Measurements from ENCODE around the gene LIMK1.

The LIMK1 gene

GRCh38 chr7:74064696-74065095 lies 18.9 kb upstream of the LIMK1 start:
- no peak for TF ChIP-seq CTCF (conservative IDR thresholded peaks at IDR 0.05)
- no peak for TF ChIP-seq ZFX (IDR thresholded peaks at IDR 0.05)
- H3K27ac ChIP-seq, result no peak overlapping the region

GRCh38 chr7:74066626-74067025 lies 17.0 kb upstream of the LIMK1 start:
- TF ChIP-seq ZFX (IDR thresholded peaks at IDR 0.05) (no peak), CTCF (conservative IDR thresholded peaks at IDR 0.05) (no peak)
- no peak overlapping the region for H3K27ac ChIP-seq

- H3K27ac ChIP-seq, result no peak overlapping the region
- no peak for TF ChIP-seq CTCF (conservative IDR thresholded peaks at IDR 0.05)
- TF ChIP-seq ZFX (IDR thresholded peaks at IDR 0.05), result no peak
Observed at GRCh38 chr7:74068378-74069085, 15.1 kb upstream of the LIMK1 start.

GRCh38 chr7:74069086-74069541 lies 14.5 kb upstream of the LIMK1 start:
- TF ChIP-seq ZFX (IDR thresholded peaks at IDR 0.05) (no peak), CTCF (conservative IDR thresholded peaks at IDR 0.05) (no peak)
- H3K27ac ChIP-seq, result no peak overlapping the region

- H3K27ac ChIP-seq, result no peak overlapping the region
- TF ChIP-seq CTCF (conservative IDR thresholded peaks at IDR 0.05) (no peak), ZFX (IDR thresholded peaks at IDR 0.05) (no peak)
Observed at GRCh38 chr7:74069790-74070618, 13.6 kb upstream of the LIMK1 start.

- no peak overlapping the region for H3K27ac ChIP-seq
- no peak for TF ChIP-seq CTCF (conservative IDR thresholded peaks at IDR 0.05)
- TF ChIP-seq ZFX (IDR thresholded peaks at IDR 0.05), result no peak
Observed at GRCh38 chr7:74070619-74070921, 13.0 kb upstream of the LIMK1 start.

- no peak for TF ChIP-seq ZFX (IDR thresholded peaks at IDR 0.05)
- no peak overlapping the region for H3K27ac ChIP-seq
Observed at GRCh38 chr7:74071121-74071520, 12.5 kb upstream of the LIMK1 start.
